Fibroblast of skin of left quadriceps (primary cell): ENCODE results near the gene ADGRF3.
"Not testable (repeated sequence)": the region's sequence is repeated elsewhere in the genome, so short reads cannot be mapped to it uniquely, and the experiment has no call there.

Experiments used
- DNase-seq, 2 experiments: peaks; one replicate each; pipeline ENCODE4 v3.0.0-alpha.2; 2013; ENCODE audit warnings: low read depth in 2 of 2

The ADGRF3 gene

DNA sequence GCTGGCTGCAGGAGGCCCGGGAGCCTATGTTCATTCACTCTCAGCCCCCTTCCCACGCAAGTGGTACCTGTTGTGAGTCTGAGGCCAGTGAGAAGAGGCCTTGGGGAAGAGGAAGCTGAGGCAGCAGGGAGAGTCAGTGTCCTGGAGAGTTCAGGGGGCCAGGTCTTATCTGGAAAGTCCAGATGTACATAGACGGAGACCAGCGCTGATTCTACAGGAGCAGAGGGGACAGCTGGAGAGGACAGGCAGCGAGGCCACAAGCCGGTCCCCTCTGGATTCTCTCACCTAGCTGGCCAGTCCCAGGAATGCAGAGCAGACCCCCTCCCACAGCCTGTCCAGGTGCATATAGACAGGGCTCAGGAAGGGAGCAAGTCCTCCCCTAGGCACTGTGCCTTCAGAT lies 29.7 kb downstream of the ADGRF3 start:
- DNase-seq = no peak

DNA sequence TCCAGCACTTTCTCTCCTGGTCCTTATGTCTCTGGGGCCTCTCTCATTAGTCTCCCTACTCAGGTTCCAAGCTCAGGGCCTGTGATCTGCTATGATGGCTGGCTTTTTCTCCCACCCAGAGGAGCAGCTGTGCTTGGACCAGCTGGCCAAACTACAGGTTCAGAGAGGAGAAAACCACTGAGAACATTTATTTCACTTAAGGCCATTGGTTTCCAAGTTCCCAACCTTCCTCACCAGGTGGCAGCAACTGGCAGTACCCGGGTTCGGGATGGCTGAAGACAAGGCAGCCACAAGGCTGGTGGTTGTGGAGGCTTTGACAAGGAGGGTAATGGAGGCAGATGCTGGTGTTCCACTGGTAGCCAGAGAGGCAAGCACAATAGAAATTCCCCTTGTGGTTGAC lies 30.5 kb downstream of the ADGRF3 start:
- no peak for DNase-seq

DNA sequence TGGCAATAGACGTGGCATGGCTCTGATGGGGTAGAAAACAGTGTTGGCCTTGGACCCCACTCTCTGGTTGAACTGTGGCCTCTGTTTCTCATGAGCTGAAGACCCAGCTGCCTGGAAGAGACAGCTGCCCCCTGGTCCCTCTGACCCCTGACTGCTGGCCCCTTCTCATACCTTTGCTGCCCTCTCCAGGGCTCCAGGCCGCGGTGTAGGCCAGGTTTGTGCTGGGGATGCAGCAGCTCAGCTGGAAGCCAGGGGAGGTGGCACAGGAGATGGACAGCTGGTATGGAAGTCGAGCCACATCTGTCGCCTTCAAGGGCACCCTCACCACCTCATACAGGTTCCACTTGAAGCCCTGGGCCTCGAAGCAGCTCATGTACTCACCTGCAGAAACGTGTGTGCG lies 32.3 kb downstream of the ADGRF3 start:
- DNase-seq = no peak

DNA sequence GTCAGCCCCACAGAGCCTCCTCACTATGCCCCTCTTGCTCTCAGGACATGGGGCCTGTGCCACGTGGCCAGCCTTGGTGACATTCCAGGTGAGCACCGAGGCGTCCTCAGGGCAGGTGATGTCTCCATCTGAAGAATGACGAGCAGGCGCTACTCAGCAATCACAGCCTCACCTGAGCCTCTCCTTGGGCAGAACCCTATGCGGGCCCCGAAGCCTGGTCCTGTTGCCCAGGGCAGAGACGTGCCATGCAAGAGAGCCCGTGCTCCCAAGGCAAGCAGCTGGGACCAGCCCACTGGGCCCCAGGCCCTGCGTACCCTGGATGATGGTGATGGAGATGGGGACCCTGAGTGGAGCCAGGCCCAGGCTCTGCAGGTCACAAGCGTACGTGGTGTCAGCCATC lies 33.1 kb downstream of the ADGRF3 start:
- DNase-seq = no peak

DNA sequence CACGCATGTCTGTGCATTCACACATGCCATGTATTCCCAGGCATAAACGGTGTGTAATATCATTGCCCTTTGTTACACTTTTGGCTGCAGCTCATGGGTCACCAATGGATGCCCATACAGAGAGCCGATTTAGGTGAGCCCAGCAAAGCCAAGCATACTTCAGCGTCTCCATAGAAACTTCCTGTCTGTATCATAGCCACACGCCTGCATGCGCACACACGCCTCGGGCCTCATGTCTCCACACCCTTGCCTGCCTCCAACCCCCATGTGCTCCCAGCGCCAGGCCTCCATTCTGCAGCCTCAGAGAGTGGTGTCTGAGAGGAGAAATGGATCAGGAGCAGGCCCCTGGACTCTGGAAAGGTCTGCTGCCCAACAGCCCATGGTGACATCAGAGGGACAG lies 34.1 kb downstream of the ADGRF3 start:
- DNase-seq = no peak

DNA sequence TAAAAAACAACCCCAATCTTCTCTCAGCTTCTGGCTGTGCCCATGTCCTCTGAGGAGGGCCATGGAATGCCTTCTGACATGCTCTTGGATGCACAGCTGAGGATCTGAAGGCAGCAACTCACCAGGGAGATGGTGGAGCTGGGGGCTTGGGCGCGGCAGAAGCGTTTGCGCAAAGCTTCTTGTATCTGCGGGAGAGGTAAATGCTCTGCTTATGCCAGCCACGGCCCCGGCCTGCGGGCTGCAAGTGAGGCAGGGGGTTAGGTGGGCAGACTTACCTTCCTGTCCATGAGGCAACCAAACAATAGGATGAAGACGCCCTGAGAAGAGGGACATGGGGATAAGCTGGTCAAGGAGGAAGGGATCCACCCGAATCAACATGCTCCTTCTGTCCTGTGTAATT lies 36.7 kb downstream of the ADGRF3 start:
- no peak for DNase-seq

DNA sequence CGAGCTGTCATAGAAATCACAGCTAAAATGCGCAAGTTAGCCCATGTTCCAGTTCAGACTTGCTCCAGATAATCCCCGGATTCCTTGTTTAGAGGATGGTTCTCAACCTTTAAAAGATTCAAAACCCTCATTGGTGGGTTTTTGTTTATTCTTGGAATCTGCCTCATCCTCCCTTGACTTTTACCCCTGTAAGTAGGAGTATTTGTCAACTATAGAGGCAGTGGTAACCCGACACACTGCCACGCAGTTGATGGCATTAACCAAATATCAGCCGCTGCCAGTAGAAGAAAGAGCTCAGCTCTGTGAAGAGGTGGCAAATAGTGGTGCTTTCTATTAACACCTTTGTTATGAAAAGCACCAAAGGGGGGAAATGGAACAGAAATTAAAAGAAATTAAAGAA lies 41.0 kb downstream of the ADGRF3 start:
- DNase-seq = no peak

DNA sequence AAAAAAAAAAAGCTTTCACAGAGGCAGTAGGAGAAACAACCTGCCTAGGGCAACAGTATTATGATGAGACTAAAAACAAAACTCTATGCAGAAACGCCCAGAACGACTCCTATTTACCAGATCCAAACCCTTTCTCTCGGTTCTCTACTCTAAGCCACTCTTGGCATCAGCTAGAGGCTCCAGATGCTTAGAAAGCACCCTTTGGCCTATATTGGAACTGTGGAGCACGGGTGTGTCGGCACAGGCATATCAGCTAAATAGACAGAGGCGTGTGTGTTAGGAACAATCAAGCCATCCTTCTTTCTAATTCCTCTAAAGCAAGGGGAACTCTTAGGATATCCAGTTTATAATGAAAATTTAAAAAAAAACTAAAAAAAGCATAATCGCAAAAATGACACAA lies 41.5 kb downstream of the ADGRF3 start:
- not testable (repeated sequence) for DNase-seq

DNA sequence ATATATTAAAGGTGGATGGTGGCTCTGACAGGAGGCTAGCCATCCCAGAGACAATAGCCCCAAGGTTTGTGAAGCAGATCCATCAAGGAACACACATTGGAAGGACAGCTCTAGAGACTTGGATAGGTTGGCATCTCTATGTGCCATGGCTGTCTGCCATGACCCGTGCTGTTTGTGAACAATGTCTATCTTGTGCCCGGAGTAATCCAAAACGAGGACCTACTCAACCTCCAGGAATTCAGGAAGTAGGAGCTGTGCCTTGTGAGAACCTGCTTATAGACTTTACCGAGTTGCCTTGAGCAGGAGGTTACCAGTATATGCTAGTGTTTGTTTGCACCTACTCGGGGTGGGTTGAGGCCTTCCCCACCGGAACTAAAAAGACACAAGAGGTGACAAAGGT lies 43.7 kb downstream of the ADGRF3 start:
- DNase-seq = no peak

DNA sequence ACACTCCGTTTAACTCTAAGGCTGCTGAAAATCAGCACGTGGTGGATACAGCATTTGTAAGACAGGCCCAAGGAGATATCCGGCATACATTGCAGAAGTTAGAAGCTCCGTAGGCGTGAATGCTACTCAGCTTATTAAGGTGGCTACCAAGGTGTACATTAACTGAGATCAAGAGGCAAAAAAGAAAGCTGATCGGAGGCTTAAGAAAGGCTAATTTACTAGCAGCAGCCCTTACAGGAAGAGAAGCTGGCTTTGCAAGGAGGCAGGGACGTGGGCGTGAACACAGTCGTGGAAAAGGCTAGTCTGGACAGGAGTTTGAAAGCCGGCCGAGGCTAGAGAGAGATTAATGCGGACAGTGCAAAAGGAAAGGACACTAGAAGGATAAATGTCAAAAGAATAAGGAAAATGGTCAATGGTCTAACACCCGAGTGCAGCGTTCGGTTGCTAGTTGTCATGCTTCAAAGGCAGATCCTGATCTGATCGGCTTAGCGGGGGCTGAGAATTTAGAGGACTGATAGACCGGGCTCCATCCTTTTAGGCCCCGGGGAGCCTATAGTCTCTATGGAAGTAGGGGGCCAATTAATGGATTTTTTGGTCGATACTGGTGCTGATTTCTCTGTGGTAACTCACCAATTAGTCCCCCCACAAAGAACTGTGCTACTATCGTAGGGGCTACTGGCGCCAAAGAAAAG lies 46.2 kb downstream of the ADGRF3 start:
- peak in 1 of 2 experiments; percentile 3 for DNase-seq

DNA sequence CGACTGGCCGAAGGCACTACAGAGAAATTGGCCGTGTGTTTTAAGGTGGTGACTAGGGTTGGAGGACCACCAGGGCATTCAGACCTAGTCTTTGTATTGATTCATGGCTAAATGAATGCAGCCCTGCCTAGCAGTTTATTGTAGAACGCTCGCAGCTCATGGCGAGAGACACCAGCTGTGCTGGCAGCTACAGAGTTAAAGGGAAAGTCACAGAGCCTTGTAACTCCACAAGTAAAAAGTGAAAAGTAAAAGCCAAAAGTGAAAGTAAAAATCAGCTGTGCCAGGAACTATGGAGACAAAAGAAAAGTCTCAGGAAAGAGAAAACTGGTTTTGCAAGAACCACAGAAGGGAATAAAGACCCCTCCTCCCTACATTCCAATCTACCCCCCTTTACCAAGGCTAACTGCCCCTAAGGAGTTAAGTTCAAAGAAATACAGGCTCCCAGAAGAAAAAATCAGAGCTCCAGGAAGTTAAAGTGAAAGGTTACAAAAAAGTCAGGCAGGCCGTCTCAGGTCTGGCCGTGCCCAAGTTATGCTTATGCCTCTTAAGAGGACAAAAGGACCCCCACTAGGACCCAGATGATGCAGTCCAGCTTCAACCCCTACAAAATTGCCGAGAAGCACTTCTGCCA lies 47.0 kb downstream of the ADGRF3 start:
- DNase-seq = peak; percentile 24 to 32

DNA sequence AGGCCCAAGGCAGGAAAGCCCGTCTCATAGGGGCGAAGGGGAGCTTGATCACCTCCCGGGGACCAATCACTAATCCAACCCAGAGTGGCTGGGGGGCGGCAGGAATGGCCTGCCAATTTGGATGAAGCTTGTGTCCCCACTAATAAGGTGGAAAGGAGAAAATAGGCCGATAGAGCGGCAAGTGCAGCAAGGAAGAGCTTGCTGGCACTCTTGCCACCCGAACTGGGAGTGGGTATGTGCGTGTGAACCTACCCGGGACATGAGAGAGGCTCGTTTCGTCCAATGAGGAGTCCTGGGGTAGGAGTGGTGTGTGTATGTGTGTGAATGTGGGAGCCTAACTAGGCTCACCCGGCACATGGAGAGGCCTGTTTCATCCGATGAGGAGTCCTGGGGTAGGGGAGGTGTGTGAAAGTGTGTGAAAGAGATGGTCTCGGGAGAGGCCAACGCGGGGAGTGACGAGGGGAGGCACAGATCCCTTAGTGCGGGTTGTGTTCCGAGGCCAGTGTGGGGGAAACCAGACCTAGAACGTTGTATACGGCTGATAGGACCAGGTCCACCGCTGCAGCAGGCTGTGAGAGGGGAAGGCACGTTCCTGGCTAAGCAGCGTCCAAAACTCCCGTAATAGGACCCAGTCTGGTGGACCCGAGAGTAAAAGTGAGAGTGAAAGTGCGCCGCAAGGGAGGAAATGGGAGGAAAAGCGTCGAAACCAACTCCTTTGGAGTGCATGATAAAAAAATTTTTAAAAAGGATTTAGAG lies 47.8 kb downstream of the ADGRF3 start:
- peak; percentile 15 to 18 for DNase-seq

DNA sequence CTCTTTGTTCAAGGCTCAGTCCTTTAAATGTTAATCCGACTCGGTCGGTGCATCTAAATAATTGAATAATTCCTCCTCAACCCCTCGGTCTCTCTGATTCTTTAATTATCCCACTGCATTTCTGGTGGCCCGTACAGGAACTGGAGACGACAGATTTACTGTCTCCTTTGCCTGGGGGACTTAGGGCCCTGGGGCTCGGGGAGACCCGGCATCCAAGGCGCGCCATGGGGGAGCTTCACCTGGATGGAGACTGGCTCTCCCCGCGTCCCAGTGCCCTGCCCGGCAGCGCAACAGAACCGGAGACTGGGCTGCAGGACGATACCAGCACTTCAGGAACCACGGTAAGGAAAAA lies 48.3 kb downstream of the ADGRF3 start:
- no peak for DNase-seq

DNA sequence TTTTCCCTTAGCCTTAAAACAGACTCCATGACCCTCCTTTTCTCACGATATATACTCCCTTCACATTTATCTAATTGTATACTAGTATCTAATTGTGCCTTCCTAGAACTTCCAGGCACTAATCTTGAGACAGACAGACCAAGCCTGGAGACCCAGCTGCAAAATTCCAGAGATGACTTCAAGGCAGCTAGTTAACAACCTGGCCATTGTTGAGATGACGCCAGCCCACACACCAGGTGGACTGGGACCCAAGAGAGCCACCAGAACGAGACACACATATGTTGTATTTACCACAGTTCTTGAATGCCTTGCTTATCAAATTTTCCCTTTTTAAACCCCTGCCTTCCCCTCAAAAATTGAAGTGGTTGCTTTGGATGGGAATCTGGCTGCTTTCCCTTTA lies 49.5 kb downstream of the ADGRF3 start:
- DNase-seq = no peak

DNA sequence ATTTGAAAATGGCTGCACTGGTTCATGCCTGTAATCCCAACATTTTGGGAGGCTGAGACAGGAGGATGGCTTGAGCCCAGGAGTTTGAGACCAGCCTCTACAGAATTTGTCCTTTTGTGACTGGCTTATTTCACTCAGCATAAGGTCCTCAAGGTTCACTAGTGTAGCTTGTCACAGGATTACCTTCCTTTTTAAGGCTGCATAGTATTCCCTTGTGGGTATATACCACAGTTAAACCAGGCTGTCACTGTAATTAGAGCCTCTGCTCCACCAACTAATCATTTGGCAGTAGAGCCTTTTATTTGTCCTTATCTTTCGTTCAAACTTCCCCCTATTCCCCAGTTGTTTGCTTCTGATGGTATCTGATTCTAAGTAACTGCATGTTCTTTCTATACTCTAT lies 51.1 kb downstream of the ADGRF3 start:
- DNase-seq = no peak

DNA sequence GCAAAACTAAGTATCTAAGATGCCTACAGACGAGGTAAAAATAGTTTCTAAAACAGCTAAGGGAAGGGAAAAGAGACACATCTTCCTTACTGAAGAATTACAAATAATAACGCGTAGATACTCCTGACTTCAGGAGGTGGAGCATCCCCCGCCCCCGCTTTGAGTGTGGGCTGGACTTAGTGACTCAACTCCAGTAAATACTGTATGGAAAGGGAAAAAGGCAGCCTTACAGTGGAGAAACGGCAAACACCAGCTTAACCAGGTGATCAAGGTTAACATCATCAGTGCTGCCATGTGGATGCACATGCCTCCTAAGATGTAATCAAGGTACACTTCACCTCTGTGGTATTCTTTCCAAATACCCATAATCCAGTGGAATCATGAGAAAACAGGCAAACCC lies 53.9 kb downstream of the ADGRF3 start:
- no peak for DNase-seq

DNA sequence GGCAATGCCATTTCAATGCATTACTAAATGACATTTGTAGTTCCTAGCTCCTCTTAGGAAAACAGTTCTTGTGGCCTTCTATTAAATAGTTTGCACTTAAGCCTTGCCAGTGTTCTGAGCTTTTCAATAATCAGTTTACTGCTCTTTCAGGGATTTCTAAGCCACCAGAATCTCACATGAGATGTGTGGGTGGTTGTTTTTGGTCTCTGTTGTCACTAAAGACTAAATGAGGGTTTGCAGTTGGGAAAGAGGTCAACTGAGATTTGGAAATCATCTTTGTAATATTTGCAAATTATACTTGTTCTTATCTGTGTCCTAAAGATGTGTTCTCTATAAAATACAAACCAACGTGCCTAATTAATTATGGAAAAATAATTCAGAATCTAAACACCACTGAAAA lies 56.6 kb downstream of the ADGRF3 start:
- no peak for DNase-seq

DNA sequence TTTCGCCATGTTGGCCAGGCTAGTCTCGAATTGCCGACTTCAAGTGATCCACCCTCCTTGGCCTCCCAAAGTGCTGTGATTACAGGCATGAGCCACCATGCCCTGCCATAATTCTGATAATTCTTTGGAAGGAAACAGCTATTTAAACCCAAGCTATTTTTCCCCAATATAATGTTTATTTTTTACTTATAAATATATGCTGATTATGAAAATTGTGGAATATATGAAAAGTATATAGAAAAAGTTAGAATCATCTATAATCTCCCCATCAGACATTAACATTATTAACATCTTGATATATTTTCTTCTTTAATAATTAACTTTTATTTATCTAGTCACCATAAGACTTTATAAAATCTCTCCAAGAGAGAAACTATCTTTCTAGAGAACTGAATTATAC lies 60.7 kb downstream of the ADGRF3 start:
- no peak for DNase-seq

DNA sequence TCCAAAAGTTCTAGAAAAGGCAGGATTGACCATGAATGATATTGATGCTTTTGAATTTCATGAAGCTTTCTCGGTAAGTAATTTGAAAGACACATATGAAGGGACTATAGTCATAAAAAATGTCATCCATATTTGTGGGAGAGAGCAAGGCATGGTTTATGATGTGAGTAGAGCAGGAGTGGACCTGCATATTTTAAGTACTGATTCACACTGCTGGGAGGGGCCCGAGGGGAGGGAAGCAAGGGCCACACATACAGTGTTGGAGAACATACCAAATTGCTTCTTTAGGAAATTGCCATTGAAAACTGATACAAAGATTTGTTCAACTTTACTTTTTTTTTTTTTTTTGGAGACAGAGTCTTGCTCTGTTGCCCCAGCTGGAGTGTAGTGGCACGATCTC lies 62.5 kb downstream of the ADGRF3 start:
- peak; percentile 10 to 16 for DNase-seq

DNA sequence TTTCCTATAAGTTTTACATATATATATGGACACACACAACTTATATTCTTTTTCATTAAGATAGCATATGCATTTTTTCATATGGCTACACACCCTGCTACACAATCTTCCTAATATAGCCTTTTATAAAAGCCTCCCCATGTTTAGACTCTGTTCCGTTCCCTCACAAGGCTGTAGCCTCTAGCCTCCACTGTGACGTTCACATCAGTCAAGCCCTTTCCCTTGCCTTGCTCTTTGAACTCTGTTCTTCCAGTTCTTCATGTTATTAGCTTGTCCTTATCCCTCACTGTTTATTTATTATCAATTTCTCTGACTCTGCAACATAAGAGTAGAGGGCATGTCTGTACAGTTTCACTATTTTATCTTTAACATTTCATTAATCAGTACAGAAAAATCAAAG lies 63.0 kb downstream of the ADGRF3 start:
- no peak for DNase-seq

DNA sequence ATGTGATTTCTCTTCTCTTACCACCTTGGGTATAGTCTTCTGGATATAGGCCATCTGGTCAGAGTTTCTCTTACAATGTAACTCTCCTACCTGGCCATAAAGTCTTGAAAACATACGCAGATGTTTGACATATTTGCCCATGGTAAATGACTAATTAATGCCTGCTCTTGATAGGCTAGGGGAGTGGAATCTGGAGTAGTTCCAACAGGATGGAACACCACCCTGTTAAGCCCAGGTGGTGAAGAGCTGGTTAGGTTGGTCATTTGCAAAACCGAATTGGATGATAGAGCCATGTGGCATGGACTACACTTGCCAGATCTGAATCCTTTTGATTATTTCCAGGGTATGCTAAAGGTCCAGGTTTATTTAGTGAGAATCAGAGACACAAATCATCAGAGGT lies 65.4 kb downstream of the ADGRF3 start:
- DNase-seq = no peak

DNA sequence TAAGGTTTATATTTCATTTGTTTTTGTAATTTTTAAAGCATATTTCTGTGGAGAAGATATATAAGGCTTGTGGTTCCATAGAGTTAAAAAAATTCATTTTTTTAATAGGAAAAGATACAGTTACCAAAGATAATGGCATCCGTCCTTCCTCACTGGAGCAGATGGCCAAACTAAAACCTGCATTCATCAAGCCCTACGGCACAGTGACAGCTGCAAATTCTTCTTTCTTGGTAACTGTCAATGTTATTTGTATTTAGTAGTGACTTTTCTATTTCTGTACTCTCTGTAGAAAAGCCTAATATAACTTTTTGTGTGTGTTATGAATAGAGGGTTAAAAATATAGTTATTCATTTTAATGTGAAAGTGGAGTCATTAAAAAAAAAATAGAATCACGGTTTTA lies 66.7 kb downstream of the ADGRF3 start:
- no peak for DNase-seq

DNA sequence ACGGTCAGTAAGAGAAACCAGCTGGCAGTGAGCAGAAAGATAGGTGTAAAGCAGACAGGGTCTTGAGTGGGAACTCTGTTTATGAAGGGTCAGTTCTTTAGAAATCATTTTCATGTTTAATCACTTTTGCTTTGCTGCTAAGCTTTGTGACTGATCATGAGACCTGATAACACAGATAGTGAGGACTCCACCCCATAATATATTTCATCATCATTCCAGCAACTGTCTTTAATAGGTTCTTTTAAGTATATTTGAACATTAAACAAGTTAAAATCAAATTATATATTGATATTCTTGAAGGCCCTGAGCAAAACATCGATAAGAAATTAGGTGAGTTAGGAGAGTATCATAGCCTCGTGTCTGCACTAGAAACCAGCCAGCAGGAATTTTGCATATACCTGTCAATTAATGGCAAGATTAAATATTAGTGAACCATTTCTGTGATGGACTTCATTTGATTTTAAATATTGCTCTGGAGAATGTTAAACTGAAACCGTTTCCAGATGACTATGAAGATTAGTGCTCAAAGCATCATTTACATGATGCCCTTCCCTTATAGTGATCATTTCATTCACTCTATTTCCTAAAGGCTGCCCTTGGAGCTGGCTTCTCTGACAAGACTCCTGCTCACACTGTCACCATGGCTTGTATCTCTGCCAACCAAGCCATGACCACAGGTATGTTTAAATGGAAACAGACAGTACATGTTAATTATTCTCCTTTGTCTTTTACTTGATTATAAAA lies 69.9 kb downstream of the ADGRF3 start:
- DNase-seq = no peak
